NT2/D1 (cell line): ENCODE measurements around the gene GRP.

Source experiments
- SUZ12 ChIP-seq: IDR thresholded peaks from 2 replicates; pipeline ENCODE4 v1.6.1; 2011; ENCODE audit not compliant: insufficient read length, insufficient read depth; ENCODE audit errors: extremely low read depth
- YY1 ChIP-seq: IDR thresholded peaks from 2 replicates; pipeline ENCODE4 v1.6.1; 2011; ENCODE audit not compliant: insufficient read length, insufficient read depth
- ZNF274 ChIP-seq: IDR thresholded peaks from 2 replicates; pipeline ENCODE4 v1.6.1; 2011; ENCODE audit warnings: mild to moderate bottlenecking, low read depth, low read length

DNA sequence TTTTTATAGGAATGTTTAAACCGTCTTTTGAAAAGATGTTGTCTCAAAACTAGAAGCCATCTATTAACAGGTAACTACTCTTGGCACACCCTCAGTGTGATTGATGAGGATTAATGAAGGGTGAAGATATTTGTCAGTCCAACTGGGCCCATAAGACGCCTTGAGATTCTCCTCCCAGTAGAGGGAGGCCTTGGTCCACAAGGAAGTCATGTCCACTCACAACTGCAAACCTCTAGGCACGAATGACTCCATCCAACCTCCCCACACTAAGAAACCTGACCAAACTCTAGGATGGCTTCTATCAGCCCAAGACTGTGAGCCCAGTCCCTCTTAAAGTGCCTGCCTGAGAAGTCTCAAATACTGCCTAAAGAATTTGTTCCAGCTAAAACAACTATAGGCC, 19.2 kb upstream of the GRP start:
- TF ChIP-seq ZNF274 (no peak), SUZ12 (no peak), YY1 (no peak)
